ENCODE data around the gene PCSK6. TPM values are rescaled to one million over a fixed set of nuclear protein-coding genes. Genes with fewer than 3 reads are reported as not detected.

Gene PCSK6
- total and polyA plus RNA-seq, 2 of the 8 experiments (the other 6 are each of a cell fraction or from before 2014, with no cell fraction given): 1.9 to 4.0 TPM

DNA sequence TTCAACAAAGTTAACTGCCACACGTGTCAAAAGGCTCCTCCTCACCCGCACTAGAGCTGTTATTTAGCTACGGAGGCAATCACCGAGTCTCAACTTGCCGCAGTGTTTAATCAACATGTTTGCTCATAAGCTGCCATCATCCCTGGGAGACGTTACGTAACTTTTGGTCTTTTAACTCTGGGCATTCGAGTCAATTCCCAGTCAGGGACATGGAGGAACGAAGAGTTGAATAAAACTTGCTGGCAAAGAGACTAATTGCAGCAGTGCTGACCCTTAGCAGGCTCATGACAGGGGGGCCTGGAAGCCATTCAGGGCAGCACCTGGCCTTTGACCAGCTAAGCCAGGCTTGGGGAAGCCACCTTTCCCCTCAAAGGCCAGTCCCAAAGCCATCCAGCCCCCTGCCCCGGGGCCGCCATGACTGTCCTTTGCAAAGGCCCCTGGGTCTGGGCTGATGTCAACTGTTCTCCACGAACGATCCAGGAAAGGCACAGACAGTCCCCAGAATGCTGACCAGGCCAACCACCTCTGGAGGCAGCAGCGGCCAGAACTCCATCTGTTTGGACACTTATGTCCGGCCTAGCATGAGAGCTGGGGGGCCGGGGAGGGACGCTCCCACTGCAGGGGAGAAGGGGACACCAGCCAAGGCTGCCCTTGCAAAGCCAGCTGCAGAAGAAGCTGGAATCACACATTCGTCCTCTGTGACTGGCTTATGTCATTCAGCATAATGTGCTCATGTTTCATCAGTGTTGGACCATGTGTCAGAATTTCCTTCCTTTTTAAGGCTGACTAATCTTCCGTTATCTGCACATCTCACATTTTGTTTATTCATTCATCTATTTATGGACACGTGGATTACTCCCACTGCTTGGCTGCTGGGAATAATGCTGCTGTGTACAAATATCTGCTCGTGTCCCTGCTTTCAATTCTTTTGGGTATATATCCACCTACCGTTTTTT lies 43.7 kb downstream of the PCSK6 start (continued):
- no peak for TF ChIP-seq SIN3A (conservative IDR thresholded peaks at IDR 0.05 in 1 of 2, IDR thresholded peaks at IDR 0.05 in 1 of 2; ENCODE audit: low read depth in 1 of 2, low read length in 2 of 2)
- TF ChIP-seq NRF1 (IDR thresholded peaks at IDR 0.05; ENCODE audit: low read depth, low read length): no peak
- TF ChIP-seq CTBP2 (IDR thresholded peaks at IDR 0.05; ENCODE audit: borderline replicate concordance, insufficient read depth, insufficient read length, low read length): no peak
- TF ChIP-seq TCF12 (IDR thresholded peaks at IDR 0.05; ENCODE audit: low read depth, low read length): no peak
- TF ChIP-seq, protein P1, sequence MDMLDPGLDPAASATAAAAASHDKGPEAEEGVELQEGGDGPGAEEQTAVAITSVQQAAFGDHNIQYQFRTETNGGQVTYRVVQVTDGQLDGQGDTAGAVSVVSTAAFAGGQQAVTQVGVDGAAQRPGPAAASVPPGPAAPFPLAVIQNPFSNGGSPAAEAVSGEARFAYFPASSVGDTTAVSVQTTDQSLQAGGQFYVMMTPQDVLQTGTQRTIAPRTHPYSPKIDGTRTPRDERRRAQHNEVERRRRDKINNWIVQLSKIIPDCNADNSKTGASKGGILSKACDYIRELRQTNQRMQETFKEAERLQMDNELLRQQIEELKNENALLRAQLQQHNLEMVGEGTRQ (IDR thresholded peaks at IDR 0.05; ENCODE audit: low read length): no peak
- TF ChIP-seq, protein P2, sequence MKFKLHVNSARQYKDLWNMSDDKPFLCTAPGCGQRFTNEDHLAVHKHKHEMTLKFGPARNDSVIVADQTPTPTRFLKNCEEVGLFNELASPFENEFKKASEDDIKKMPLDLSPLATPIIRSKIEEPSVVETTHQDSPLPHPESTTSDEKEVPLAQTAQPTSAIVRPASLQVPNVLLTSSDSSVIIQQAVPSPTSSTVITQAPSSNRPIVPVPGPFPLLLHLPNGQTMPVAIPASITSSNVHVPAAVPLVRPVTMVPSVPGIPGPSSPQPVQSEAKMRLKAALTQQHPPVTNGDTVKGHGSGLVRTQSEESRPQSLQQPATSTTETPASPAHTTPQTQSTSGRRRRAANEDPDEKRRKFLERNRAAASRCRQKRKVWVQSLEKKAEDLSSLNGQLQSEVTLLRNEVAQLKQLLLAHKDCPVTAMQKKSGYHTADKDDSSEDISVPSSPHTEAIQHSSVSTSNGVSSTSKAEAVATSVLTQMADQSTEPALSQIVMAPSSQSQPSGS (IDR thresholded peaks at IDR 0.05; ENCODE audit: low read length): no peak
- no peak for TF ChIP-seq GTF2F1 (IDR thresholded peaks at IDR 0.05; ENCODE audit: borderline replicate concordance, low read depth, low read length)
- no peak for TF ChIP-seq ZNF274 (IDR thresholded peaks at IDR 0.05; ENCODE audit: borderline replicate concordance, extremely low read depth, low read length)
- TF ChIP-seq, protein P3, sequence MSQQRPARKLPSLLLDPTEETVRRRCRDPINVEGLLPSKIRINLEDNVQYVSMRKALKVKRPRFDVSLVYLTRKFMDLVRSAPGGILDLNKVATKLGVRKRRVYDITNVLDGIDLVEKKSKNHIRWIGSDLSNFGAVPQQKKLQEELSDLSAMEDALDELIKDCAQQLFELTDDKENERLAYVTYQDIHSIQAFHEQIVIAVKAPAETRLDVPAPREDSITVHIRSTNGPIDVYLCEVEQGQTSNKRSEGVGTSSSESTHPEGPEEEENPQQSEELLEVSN (IDR thresholded peaks at IDR 0.05): no peak
- no peak for TF ChIP-seq HDAC6 (IDR thresholded peaks at IDR 0.05; ENCODE audit: low read depth, low read length)

All from H1 (cell line).